ENCODE results near the gene ERMP1.

The ERMP1 gene

DNA sequence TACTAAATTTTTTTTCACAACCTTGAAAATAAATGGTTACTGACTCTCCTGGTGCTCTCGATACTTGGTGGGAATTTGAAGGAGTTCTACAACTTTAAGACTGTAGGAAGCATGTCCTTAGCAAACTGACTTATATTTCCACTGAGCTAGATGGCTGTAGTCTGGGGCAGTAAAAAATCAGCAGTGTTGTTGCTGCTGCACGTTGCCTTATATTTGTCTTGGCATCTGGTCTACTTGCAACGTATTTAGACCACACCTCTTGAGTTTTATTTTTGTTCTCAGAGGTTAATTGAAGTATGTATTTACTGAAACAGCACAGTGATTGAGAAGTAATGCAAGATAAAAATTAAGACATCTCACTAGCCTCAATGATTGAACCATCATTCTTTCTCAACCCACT is 76.3 kb downstream of the ERMP1 start:
- no peak for DNase-seq (ENCODE audit: extremely low read depth, low read depth)
- TF ChIP-seq, protein P1, sequence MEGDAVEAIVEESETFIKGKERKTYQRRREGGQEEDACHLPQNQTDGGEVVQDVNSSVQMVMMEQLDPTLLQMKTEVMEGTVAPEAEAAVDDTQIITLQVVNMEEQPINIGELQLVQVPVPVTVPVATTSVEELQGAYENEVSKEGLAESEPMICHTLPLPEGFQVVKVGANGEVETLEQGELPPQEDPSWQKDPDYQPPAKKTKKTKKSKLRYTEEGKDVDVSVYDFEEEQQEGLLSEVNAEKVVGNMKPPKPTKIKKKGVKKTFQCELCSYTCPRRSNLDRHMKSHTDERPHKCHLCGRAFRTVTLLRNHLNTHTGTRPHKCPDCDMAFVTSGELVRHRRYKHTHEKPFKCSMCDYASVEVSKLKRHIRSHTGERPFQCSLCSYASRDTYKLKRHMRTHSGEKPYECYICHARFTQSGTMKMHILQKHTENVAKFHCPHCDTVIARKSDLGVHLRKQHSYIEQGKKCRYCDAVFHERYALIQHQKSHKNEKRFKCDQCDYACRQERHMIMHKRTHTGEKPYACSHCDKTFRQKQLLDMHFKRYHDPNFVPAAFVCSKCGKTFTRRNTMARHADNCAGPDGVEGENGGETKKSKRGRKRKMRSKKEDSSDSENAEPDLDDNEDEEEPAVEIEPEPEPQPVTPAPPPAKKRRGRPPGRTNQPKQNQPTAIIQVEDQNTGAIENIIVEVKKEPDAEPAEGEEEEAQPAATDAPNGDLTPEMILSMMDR (IDR thresholded peaks at IDR 0.05; ENCODE audit: low read depth, low read length), result no peak

- TF ChIP-seq, protein P1 (IDR thresholded peaks at IDR 0.05; ENCODE audit: low read depth, low read length), result no peak
- DNase-seq (ENCODE audit: extremely low read depth, low read depth), result no peak
Observed at GRCh38 chr9:5750569-5750968, 82.3 kb downstream of the ERMP1 start.

- TF ChIP-seq, protein P1 (IDR thresholded peaks at IDR 0.05; ENCODE audit: low read depth, low read length), result no peak
- DNase-seq (ENCODE audit: extremely low read depth, low read depth), result no peak
Observed at GRCh38 chr9:5749306-5749705, 83.6 kb downstream of the ERMP1 start.

GRCh38 chr9:5748438-5748837 is 84.5 kb downstream of the ERMP1 start:
- TF ChIP-seq, protein P1 (IDR thresholded peaks at IDR 0.05; ENCODE audit: low read depth, low read length), result no peak
- no peak for DNase-seq (ENCODE audit: extremely low read depth, low read depth)

DNA sequence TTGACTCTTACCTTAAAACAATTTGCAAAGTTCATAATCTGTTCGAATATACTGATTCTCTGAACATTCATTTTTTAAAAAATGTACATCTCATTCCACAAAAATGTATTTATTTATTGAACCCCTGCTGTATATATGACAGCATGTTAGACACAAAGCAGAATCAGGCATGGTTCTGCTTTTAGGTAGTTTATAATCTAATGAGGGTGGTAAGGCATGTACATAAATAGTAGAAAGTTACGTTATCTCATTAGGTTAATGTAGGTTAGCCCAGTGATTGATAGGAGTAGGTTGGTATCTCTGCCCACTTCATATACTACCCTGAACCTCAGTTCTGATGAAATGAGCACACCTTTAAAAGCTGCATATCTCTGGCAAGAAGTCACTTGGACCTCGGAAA is 89.8 kb downstream of the ERMP1 start:
- TF ChIP-seq, protein P1 (IDR thresholded peaks at IDR 0.05; ENCODE audit: low read depth, low read length), result no peak
- DNase-seq (ENCODE audit: extremely low read depth, low read depth), result no peak

DNA sequence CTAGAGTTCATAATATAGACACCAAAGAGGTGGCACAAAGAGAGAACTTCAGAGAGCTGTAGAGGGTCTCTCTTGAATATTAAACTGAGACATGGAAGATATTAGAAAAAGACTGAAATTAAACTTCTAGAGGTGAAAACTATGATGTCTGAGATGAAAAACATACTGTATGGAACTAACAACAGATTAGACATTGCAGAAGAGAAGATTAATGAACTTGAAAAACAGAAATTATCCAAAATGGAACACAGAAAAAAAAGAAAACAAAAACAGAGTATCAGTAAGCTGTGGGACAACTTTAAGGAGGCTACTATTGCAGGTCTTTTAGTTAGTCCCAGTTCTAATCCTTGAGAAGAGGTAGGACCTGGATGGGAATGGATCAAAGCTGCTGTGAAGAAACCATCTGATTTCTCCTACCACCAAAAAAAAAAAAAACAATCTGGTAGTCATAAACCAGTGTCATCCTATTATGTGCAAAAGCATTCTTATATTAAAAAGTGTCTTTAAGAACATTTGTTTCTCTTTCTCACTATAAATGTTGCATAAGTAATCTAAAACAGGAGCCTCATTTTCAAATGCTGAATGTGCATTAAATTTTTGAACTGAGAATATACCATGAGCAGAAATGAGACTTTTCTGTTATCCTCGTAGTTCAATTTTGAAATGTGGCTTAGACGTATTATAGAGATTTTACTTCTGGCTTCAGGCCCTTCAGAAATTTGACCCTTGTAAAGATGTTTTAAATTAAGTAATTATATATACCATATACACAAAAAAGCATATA is 96.2 kb downstream of the ERMP1 start:
- TF ChIP-seq, protein P1 (IDR thresholded peaks at IDR 0.05; ENCODE audit: low read depth, low read length), result no peak
- no peak for DNase-seq (ENCODE audit: extremely low read depth, low read depth)

GRCh38 chr9:5735072-5735471 is 97.8 kb downstream of the ERMP1 start:
- TF ChIP-seq, protein P1 (IDR thresholded peaks at IDR 0.05; ENCODE audit: low read depth, low read length), result no peak
- DNase-seq (ENCODE audit: extremely low read depth, low read depth), result no peak

All from AG09319 (cell line).